GM06990 (cell line): ENCODE results near the gene PSORS1C2.
"Not testable (repeated sequence)": the region's sequence is repeated elsewhere in the genome, so short reads cannot be mapped to it uniquely, and the experiment has no call there.

Experiments used
- DNase-seq: peaks from one replicate; pipeline ENCODE4 v3.0.0-alpha.2; 2011; ENCODE audit not compliant: insufficient read length; ENCODE audit errors: extremely low read depth
- H3K27me3 ChIP-seq: replicated peaks from 2 replicates; pipeline ENCODE4 v1.6.0; 2011; ENCODE audit warnings: low read length; ENCODE audit not compliant: control insufficient read depth, insufficient read depth
- H3K36me3 ChIP-seq: 2 replicates; pipeline ENCODE4 v1.5.1; 2011; ENCODE audit warnings: low read length; ENCODE audit not compliant: control insufficient read depth, insufficient read depth
- H3K4me3 ChIP-seq: replicated peaks from 2 replicates; pipeline ENCODE4 v1.5.1; 2011; ENCODE audit warnings: low read depth, mild to moderate bottlenecking, control low read depth, low read length
- CTCF ChIP-seq: IDR thresholded peaks from 2 replicates; pipeline ENCODE4 v1.5.1; 2011; ENCODE audit warnings: low read length, control low read depth, mild to moderate bottlenecking, inconsistent platforms; ENCODE audit not compliant: insufficient read depth, poor library complexity, severe bottlenecking

The PSORS1C2 gene

GRCh38 chr6:31173406-31173805 is 34.5 kb upstream of the PSORS1C2 start:
- no peak for TF ChIP-seq CTCF

GRCh38 chr6:31172973-31173384 is 34.1 kb upstream of the PSORS1C2 start:
- no peak for TF ChIP-seq CTCF
- no peak for DNase-seq
- no peak overlapping the region for H3K4me3 ChIP-seq
- H3K36me3 ChIP-seq, result no peaks in the 10 kb centered on the region
- no peaks in the 10 kb centered on the region for H3K27me3 ChIP-seq

More at GRCh38 chr6:31173406-31173805, 34.5 kb upstream of the PSORS1C2 start:
- H3K36me3 ChIP-seq, result no peaks in the 10 kb centered on the region
- no peaks in the 10 kb centered on the region for H3K27me3 ChIP-seq
- DNase-seq, result no peak
- H3K4me3 ChIP-seq, result no peak overlapping the region

GRCh38 chr6:31171931-31172905 is 33.4 kb upstream of the PSORS1C2 start:
- H3K27me3 ChIP-seq, result no peaks in the 10 kb centered on the region
- no peaks in the 10 kb centered on the region for H3K36me3 ChIP-seq
- no peak overlapping the region for H3K4me3 ChIP-seq
- TF ChIP-seq CTCF, result no peak
- no peak for DNase-seq

- no peak for TF ChIP-seq CTCF
- Histone ChIP-seq H3K36me3 (no peaks in the 10 kb centered on the region), H3K4me3 (no peak overlapping the region), H3K27me3 (no peaks in the 10 kb centered on the region)
- DNase-seq, result no peak
These were observed 32.3 kb upstream of the PSORS1C2 start for GRCh38 chr6:31170987-31171671.

- no peaks in the 10 kb centered on the region for H3K36me3 ChIP-seq
- no peaks in the 10 kb centered on the region for H3K27me3 ChIP-seq
- DNase-seq, result no peak
- H3K4me3 ChIP-seq, result no peak within 1 kb of the TSS
- no peak for TF ChIP-seq CTCF
These were observed 31.7 kb upstream of the PSORS1C2 start, which contains the start of gene POU5F1 for GRCh38 chr6:31170600-31170881. POU5F1 (minus strand) TSS chr6:31170682; CDS start chr6:31170620, 62 bp downstream.

- DNase-seq, H3K27me3 ChIP-seq, H3K36me3 ChIP-seq, H3K4me3 ChIP-seq: not testable (repeated sequence)
These were observed 31.2 kb upstream of the PSORS1C2 start for GRCh38 chr6:31169858-31170599.
